B cell (primary cell): ENCODE data around the gene TEAD1.

ENCODE experiments used
- EZH2 ChIP-seq: IDR thresholded peaks from 2 replicates; pipeline ENCODE4 v1.6.1; 2012; ENCODE audit warnings: borderline replicate concordance, low read depth, mild to moderate bottlenecking, moderate library complexity, low read length; ENCODE audit not compliant: insufficient read depth, poor library complexity, severe bottlenecking
- TF ChIP-seq, protein P1 (sequence below): fragments of 200-600 bp; IDR thresholded peaks from one replicate; pipeline ENCODE4 v1.8.0; 2022; ENCODE audit warnings: antibody characterized with exemption, mild to moderate bottlenecking

DNA sequence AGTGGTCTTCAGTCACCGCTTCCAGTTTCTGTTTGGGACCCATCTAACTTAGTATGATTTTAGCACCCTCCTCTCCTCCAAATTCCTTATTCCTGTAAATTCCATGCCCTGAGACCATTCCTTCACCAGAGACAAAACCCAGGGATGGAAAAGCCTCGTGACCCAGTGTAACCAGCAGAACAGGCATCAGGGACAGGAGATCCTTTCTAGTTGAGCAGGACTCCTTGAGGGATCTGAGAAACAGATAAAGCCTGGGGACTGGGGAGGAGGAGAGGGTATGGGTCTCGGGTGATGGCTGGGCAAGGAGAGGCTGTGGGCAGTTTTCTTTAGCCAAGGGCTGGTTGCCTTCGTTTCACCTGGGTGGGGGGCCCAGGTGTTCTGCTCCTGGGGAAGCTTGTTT is 40.9 kb downstream of the TEAD1 start:
- TF ChIP-seq, protein P1, sequence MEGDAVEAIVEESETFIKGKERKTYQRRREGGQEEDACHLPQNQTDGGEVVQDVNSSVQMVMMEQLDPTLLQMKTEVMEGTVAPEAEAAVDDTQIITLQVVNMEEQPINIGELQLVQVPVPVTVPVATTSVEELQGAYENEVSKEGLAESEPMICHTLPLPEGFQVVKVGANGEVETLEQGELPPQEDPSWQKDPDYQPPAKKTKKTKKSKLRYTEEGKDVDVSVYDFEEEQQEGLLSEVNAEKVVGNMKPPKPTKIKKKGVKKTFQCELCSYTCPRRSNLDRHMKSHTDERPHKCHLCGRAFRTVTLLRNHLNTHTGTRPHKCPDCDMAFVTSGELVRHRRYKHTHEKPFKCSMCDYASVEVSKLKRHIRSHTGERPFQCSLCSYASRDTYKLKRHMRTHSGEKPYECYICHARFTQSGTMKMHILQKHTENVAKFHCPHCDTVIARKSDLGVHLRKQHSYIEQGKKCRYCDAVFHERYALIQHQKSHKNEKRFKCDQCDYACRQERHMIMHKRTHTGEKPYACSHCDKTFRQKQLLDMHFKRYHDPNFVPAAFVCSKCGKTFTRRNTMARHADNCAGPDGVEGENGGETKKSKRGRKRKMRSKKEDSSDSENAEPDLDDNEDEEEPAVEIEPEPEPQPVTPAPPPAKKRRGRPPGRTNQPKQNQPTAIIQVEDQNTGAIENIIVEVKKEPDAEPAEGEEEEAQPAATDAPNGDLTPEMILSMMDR: no peak
- TF ChIP-seq EZH2: no peak
